KMS-11 (cell line): ENCODE data around the gene PRKG1.
A peak's percentile ranks its signal among the peaks of the same experiment; 100 is the strongest.

ENCODE experiments used
- H2AFZ ChIP-seq: fragments of 200-600 bp; sonication (generic); 2 replicates; pipeline ENCODE4 v1.6.1; 2016; ENCODE audit warnings: antibody characterized with exemption, mixed run types, low read depth
- H3K27ac ChIP-seq: fragments of 200-600 bp; sonication (generic); 2 replicates; pipeline ENCODE4 v1.6.1; 2016; ENCODE audit warnings: mild to moderate bottlenecking, mixed run types
- H3K27me3 ChIP-seq: fragments of 200-600 bp; sonication (generic); 2 replicates; pipeline ENCODE4 v1.6.1; 2017; ENCODE audit warnings: mild to moderate bottlenecking, low read depth, mixed run types, moderate library complexity; ENCODE audit not compliant: insufficient read depth
- H3K36me3 ChIP-seq: fragments of 200-600 bp; sonication (generic); 2 replicates; pipeline ENCODE4 v1.6.1; 2017; ENCODE audit warnings: mild to moderate bottlenecking, mixed run types; ENCODE audit not compliant: insufficient read depth
- H3K4me1 ChIP-seq: fragments of 200-600 bp; sonication (generic); 2 replicates; pipeline ENCODE4 v1.6.1; 2016; ENCODE audit warnings: mild to moderate bottlenecking, low read depth, mixed run types; ENCODE audit not compliant: poor library complexity, severe bottlenecking
- H3K4me2 ChIP-seq: fragments of 200-600 bp; sonication (generic); 2 replicates; pipeline ENCODE4 v1.7.0; 2016; ENCODE audit warnings: mild to moderate bottlenecking, mixed run types
- H3K4me3 ChIP-seq: fragments of 200-600 bp; sonication (generic); IDR thresholded peaks from 2 replicates; pipeline ENCODE4 v1.6.1; 2017; ENCODE audit warnings: low read depth, low read length, mixed read lengths; ENCODE audit not compliant: insufficient read depth
- H3K79me2 ChIP-seq: fragments of 200-600 bp; sonication (generic); 2 replicates; pipeline ENCODE4 v1.6.1; 2016; ENCODE audit warnings: low read depth, mixed run types; ENCODE audit not compliant: insufficient read depth
- H3K9ac ChIP-seq: fragments of 200-600 bp; sonication (generic); 2 replicates; pipeline ENCODE4 v1.6.1; 2016; ENCODE audit warnings: mild to moderate bottlenecking, mixed run types
- H4K20me1 ChIP-seq: fragments of 200-600 bp; sonication (generic); 2 replicates; pipeline ENCODE4 v1.6.1; 2016; ENCODE audit warnings: mild to moderate bottlenecking, mixed run types; ENCODE audit not compliant: insufficient read depth
- CTCF ChIP-seq: fragments of 200-600 bp; sonication (generic); conservative IDR thresholded peaks from 2 replicates; pipeline ENCODE4 v1.6.1; 2017; ENCODE audit warnings: low read depth, mild to moderate bottlenecking, antibody characterized with exemption, low read length, moderate library complexity, mixed read lengths

Gene PRKG1

GRCh38 chr10:51696251-51696650 is 622.0 kb downstream of the PRKG1 start:
- Histone ChIP-seq H4K20me1 (no peaks in the 10 kb centered on the region), H3K79me2 (peaks cover 29% of the 10 kb centered on the region), H3K36me3 (no peaks in the 10 kb centered on the region), H2AFZ (no peak overlapping the region), H3K4me1 (peaks cover 8% of the 10 kb centered on the region), H3K4me2 (no peak overlapping the region; the same call in 1 of the 2 replicates), H3K4me3 (no peak overlapping the region), H3K27ac (no peak overlapping the region), H3K27me3 (no peaks in the 10 kb centered on the region), H3K9ac (no peak overlapping the region)
- TF ChIP-seq CTCF = no peak

- Histone ChIP-seq H3K27ac (peak overlapping the region; percentile 97; the same call in 1 of the 2 replicates), H3K4me3 (no peak overlapping the region), H3K9ac (peak overlapping the region; percentile 95)
Measured at GRCh38 chr10:51698473-51699063, 624.3 kb downstream of the PRKG1 start.

DNA sequence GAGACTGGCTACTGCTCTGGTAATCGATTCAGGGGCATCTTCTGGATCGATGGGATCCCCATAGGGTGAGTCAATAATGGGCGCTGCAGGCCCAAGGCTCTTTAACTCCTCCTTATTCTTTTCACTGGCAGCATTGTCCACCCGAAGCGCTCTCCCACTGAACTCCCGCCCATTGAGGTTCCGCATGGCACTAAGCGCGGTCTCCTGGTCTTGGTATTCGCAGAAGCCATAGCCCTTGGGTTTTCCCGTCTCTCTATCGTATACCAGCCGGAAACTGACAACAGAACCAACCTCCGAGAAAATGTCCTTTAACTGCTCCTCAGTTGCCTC is 624.8 kb downstream of the PRKG1 start:
- Histone ChIP-seq H3K27ac (peak overlapping the region; percentile 97), H3K27me3 (no peaks in the 10 kb centered on the region), H4K20me1 (no peaks in the 10 kb centered on the region), H3K4me1 (peaks cover 8% of the 10 kb centered on the region), H3K4me2 (peak overlapping the region; percentile 82), H3K9ac (peak overlapping the region; percentile 95), H2AFZ (peak overlapping the region; percentile 97), H3K79me2 (peaks cover 29% of the 10 kb centered on the region), H3K4me3 (no peak overlapping the region), H3K36me3 (no peaks in the 10 kb centered on the region)
- TF ChIP-seq CTCF = no peak

More at GRCh38 chr10:51698473-51699063, 624.3 kb downstream of the PRKG1 start:
- Histone ChIP-seq H3K36me3 (no peaks in the 10 kb centered on the region), H3K27me3 (no peaks in the 10 kb centered on the region), H4K20me1 (no peaks in the 10 kb centered on the region), H3K79me2 (peaks cover 29% of the 10 kb centered on the region), H3K4me2 (peak overlapping the region; percentile 82), H2AFZ (peak overlapping the region; percentile 97; the same call in 1 of the 2 replicates), H3K4me1 (peaks cover 8% of the 10 kb centered on the region)
- no peak for TF ChIP-seq CTCF

DNA sequence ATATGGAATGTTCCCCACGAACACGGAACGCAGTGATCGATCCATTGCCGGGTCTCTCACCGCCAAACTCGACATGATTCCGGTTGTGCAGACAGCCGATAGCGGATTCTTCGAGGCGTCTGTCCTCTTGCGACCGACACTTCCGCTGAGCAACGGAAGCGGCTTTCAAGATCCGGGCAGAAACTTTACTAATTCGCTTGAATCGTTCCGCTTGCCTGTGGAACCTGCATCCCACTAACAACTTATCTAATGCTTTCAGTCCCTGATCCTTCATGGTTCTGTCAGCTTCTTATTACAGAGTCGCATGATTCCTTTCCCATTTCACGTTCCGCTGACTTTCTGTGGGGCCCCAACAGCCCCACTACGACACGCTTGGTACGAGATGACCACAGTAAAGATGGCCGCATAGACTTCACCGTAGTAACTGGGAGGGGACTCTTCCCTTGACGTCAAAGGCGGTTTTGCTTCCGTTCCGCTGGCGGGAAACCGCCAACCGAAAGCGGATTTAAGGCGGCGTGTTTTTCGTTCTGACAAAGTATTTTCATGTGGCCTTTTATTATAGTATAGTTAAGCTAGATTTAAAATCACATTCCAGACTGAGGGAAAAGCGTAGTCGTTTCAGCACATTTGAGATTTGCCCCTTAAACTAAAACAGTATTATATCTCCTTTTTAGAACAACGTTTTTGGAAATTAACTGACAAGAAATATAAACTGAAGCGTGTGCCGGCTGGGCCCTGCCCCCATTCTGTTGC is 625.4 kb downstream of the PRKG1 start, which contains the start of gene CSTF2T:
CSTF2T (minus strand) TSS at position 121 of the 753 bp plus-strand sequence; CDS start at position 75, 46 bp downstream.
- H2AFZ ChIP-seq = peak within 1 kb of the TSS; percentile 97
- peak within 1 kb of the TSS; percentile 82 for H3K4me2 ChIP-seq
- H3K79me2 ChIP-seq = peaks cover 29% of the 10 kb centered on the region
- no peak within 1 kb of the TSS for H3K4me3 ChIP-seq
- H3K27ac ChIP-seq = peak within 1 kb of the TSS; percentile 97
- no peaks in the 10 kb centered on the region for H3K36me3 ChIP-seq
- peak within 1 kb of the TSS; percentile 95 for H3K9ac ChIP-seq
- TF ChIP-seq CTCF = no peak
- H3K4me1 ChIP-seq = peaks cover 8% of the 10 kb centered on the region
- no peaks in the 10 kb centered on the region for H3K27me3 ChIP-seq
- no peaks in the 10 kb centered on the region for H4K20me1 ChIP-seq
